Caki2 (cell line): ENCODE measurements around the gene UNC93B1. TPM values are rescaled to one million over a fixed set of nuclear protein-coding genes. Genes with fewer than 3 reads are reported as not detected.
"Not testable (repeated sequence)": the region's sequence is repeated elsewhere in the genome, so short reads cannot be mapped to it uniquely, and the experiment has no call there.

Source experiments
- DNase-seq: peaks from one replicate; pipeline ENCODE4 v3.0.0-alpha.2; 2015; ENCODE audit warnings: low read depth
- in situ Hi-C: cut with HindIII; loops from 2 replicates; pipeline ENCODE4 v1.10.0; 2016; ENCODE audit warnings: low sequenced_read_pairs, low pct_unique_long_range_greater_than_20kb, mixed read lengths
- total RNA-seq: library from RNA; depleted of rRNA; stranded (reverse); fragments of >200 nt; shearing (Covaris generic); gene quantifications from 2 replicates; pipeline ENCODE4 v1.2.3, GENCODE V29; 2014; ENCODE audit warnings: low replicate concordance

Gene UNC93B1
- total RNA-seq, 1 experiment from 2014 or later: 60.6 TPM

DNA sequence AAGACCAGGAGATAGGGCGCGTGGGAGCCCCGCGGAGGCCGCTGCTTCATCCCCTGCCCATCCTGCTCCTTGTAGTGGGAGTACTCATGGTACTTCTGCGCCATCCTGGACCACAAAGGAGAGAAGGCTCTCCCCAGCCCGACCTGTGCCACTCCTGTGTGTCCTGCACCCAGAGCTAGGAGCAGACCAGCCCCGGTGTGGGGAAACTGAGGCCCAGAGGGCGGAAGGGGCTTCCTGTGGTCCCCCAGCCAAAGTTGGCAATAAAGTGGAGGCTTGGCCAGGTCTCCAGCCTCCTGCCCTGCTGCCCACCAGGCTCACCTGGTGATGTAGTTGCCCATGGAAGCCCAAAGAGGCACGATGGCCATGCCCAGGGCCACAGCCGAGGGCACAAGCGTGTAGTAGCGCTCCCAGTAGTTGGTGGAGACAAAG, 4.7 kb downstream of the UNC93B1 start:
- no peak for DNase-seq

DNA sequence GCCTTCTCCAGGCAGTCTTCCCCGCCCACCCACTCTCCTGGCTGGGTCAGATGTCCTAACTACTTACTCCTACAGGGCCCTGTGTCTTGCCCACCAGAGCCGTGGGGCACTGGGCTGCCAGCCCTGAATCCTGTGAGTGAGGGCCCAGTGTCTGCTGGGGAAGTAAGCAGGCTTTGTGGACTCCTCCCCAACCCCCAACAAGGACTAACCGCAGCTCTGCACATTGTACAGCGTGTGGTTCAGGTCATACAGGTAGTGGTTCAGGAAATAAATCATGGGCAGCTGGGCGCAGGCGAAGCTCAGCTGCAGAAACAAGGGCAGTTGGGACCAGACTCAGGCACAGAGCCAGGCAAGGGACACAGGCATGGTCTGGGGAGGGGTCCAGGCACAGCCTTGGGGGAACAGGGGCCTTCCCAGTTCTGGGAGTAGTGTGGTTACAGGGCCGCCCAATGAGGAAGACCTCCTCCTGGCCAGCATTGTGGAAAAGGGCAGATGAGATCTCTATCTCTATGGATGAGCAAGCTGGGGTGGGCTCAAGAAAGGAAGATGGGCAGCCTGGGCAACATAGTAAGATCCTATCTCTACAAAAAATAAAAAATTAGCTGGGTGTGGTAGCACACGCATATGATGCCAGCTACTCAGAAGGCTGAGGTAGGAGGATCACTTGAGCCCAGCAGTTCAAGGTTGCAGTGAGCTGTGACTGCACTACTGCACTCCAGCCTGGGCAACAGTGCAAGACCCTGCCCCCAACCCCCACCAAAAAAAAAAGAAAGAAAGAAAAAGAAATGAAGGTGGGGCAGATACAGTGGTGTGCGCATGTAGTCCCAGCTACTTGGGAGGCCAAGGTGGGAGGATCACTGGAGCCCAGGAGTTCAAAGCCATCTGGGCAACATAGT, 5.5 kb downstream of the UNC93B1 start:
- DNase-seq: no peak
- in situ Hi-C loops: no loop called here

More for the DNA sequence above, 4.7 kb downstream of the UNC93B1 start:
- in situ Hi-C loops: no loop called here

DNA sequence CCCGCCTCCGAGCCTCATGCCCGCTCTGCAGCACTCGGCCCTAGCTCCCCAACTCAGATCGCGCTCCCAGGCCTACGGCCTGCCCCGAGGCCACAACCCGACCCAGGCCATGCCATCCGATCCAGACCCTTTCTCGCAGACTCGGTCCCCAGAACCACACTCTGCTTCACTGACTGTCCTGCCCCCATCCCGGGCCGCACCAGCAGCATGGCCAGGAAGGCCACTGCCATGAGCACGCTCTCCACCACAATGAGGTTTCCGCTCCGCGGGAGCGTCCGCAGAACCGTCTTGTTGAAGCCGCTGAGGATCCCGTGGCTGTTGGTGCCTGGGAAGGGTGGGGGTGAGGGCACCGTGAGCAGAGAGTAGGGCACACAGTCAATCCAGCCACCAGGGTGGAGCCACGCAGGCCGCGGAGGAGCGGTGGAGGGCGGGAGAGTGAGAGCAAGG, 6.4 kb downstream of the UNC93B1 start:
- in situ Hi-C loops: no loop called here

GRCh38 chr11:67996622-67997474, 7.0 kb downstream of the UNC93B1 start:
- in situ Hi-C loops: no loop called here
- peak; percentile 69 for DNase-seq

More for the DNA sequence above, 6.4 kb downstream of the UNC93B1 start:
- DNase-seq: no peak

GRCh38 chr11:67996051-67996450, 7.8 kb downstream of the UNC93B1 start:
- in situ Hi-C loops: no loop called here
- no peak for DNase-seq

- in situ Hi-C loops, DNase-seq: not testable (repeated sequence)
Observed at GRCh38 chr11:67995579-67995978, 8.3 kb downstream of the UNC93B1 start.

DNA sequence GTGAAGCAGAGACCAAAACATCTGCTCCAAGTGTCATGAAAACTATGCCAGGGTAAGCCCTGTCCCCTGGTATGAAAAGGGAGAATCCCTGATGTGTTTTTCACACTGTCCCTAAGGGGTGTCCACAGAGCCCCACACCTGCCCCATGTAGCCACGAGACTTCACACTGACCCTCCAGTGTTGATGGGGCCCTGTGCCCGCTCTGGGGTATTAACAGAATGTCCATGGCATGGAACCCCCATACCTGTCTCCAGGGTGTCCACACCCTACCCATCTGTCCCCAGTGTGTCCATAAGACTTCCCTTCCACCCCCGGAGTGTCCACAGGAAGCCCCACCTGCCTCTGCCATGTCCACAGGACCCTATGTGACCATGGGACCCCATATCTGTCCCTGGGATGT, 8.8 kb downstream of the UNC93B1 start:
- in situ Hi-C loops, DNase-seq: not testable (repeated sequence)

DNA sequence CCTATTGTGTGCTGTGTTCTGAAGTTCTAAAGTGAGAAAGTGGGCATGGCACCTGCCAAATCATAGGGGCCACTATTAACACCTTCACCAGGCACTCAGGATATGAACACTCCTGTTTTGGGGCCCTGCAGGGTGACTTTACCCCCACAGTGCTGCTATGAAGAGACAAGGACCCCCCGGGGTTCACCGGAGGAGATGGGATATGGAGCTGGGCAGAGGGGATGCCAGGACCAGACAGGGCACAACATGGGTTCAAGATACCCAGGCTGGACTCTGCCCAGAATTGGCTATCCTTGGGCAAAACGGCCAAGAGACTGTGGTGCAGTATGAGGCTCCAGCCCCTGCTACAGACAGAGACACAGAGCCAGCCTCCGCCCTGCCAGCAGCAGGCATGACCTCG, 9.5 kb downstream of the UNC93B1 start:
- DNase-seq, in situ Hi-C loops: not testable (repeated sequence)

GRCh38 chr11:67993821-67994220, 10.1 kb downstream of the UNC93B1 start:
- in situ Hi-C loops, DNase-seq: not testable (repeated sequence)

- in situ Hi-C loops, DNase-seq: not testable (repeated sequence)
Observed at GRCh38 chr11:67991347-67992121, 12.4 kb downstream of the UNC93B1 start.

DNA sequence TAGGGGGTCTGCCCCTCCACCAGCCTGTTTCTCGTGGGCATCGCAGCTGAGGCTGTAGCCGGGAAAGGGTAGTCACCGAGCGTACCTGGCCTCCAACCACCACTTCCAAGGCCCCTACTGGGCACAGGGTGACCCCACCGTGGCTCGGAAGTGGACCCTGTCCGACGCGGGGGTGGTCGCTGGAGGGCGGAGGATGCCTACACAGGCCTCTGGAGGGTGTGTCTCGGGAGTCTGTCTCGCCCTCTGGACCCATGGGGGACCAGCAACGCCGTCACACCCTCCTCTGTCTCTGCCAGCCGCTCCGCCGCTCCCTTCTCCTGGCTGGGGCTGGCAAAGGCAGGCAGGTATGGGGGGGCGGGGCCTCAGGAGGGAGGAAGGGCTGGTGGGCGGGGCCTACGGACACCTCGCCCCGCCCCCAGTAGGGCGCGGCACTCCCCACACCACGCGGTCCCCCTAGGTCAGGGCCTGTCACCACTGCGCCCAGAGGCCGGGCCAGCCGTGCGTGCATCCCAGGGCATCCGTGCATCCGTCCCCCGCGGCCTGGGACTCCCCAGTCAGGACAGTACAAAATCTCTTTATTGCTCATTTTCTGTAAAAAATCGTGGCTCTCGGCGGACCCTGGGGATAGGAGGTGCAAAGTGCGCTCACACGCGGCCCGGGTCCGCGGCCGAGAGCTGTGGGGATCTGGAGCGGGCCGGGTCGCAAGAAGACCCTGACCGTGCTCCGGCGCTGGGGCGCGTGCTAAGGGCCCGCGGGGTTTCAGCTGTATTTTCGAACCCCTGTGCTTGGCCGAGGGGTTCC, 13.2 kb downstream of the UNC93B1 start:
- DNase-seq, in situ Hi-C loops: not testable (repeated sequence)

DNA sequence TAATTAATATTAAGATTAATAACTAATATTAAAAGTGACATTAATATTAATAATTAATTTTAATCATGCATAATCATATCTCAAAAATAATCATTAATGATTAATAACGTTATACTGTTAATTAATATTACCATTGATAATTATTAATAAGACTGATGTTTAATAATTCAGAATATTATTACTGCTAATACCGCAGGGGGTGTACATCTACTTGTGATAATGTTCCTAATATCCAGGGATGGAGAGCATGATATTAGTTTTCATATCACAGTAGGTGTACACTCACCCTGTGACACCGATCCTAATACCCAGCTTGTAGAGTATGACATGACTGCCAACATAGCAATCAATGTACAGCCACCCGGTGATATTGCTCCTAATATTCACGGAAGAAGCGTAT, 18.6 kb downstream of the UNC93B1 start:
- DNase-seq, in situ Hi-C loops: not testable (repeated sequence)

- in situ Hi-C loops: no loop called here
Observed at GRCh38 chr11:67983951-67984350, 19.9 kb downstream of the UNC93B1 start.

GRCh38 chr11:67982255-67982857, 21.5 kb downstream of the UNC93B1 start:
- in situ Hi-C loops, DNase-seq: not testable (repeated sequence)

More at GRCh38 chr11:67983951-67984350, 19.9 kb downstream of the UNC93B1 start:
- no peak for DNase-seq

- in situ Hi-C loops, DNase-seq: not testable (repeated sequence)
Observed at GRCh38 chr11:67981226-67981625, 22.7 kb downstream of the UNC93B1 start.

- in situ Hi-C loops, DNase-seq: not testable (repeated sequence)
Observed at GRCh38 chr11:67978766-67979418, 25.0 kb downstream of the UNC93B1 start.
